ENCODE data around the gene SNED1.

SNED1 gene

GRCh38 chr2:241025639-241026038, 27.2 kb downstream of the SNED1 start:
- DNase-seq (ENCODE audit: low read depth in 1 of 2, low spot score in 1 of 2), result no peak
- TF ChIP-seq JUND (IDR thresholded peaks at IDR 0.05; ENCODE audit: low read depth), result no peak
- in situ Hi-C loops (cut with HindIII; ENCODE audit: low pct_unique_long_range_greater_than_20kb, low sequenced_read_pairs), result no loop called here

GRCh38 chr2:241029599-241030332, 31.3 kb downstream of the SNED1 start:
- no peak for TF ChIP-seq JUND (IDR thresholded peaks at IDR 0.05; ENCODE audit: low read depth)
- DNase-seq (ENCODE audit: low read depth in 1 of 2, low spot score in 1 of 2), result no peak
- in situ Hi-C loops (cut with HindIII; ENCODE audit: low pct_unique_long_range_greater_than_20kb, low sequenced_read_pairs), result no loop called here

- TF ChIP-seq JUND (IDR thresholded peaks at IDR 0.05; ENCODE audit: low read depth), result no peak
- no peak for DNase-seq (ENCODE audit: low read depth in 1 of 2, low spot score in 1 of 2)
- in situ Hi-C loops (cut with HindIII; ENCODE audit: low pct_unique_long_range_greater_than_20kb, low sequenced_read_pairs), result no loop called here
Measured at GRCh38 chr2:241030333-241030680, 31.9 kb downstream of the SNED1 start.

- no peak for DNase-seq (ENCODE audit: low read depth in 1 of 2, low spot score in 1 of 2)
- in situ Hi-C loops (cut with HindIII; ENCODE audit: low pct_unique_long_range_greater_than_20kb, low sequenced_read_pairs), result no loop called here
- TF ChIP-seq JUND (IDR thresholded peaks at IDR 0.05; ENCODE audit: low read depth), result no peak
Measured at GRCh38 chr2:241030883-241031282, 32.5 kb downstream of the SNED1 start.

GRCh38 chr2:241031436-241032165, 33.2 kb downstream of the SNED1 start:
- TF ChIP-seq JUND (IDR thresholded peaks at IDR 0.05; ENCODE audit: low read depth), result no peak
- DNase-seq (ENCODE audit: low read depth in 1 of 2, low spot score in 1 of 2), result no peak
- in situ Hi-C loops (cut with HindIII; ENCODE audit: low pct_unique_long_range_greater_than_20kb, low sequenced_read_pairs), result no loop called here

- no peak for DNase-seq (ENCODE audit: low read depth in 1 of 2, low spot score in 1 of 2)
- in situ Hi-C loops (cut with HindIII; ENCODE audit: low pct_unique_long_range_greater_than_20kb, low sequenced_read_pairs), result no loop called here
- TF ChIP-seq JUND (IDR thresholded peaks at IDR 0.05; ENCODE audit: low read depth), result no peak
Measured at GRCh38 chr2:241033336-241033987, 35.0 kb downstream of the SNED1 start.

GRCh38 chr2:241033994-241034393, 35.6 kb downstream of the SNED1 start:
- in situ Hi-C loops (cut with HindIII; ENCODE audit: low pct_unique_long_range_greater_than_20kb, low sequenced_read_pairs), result no loop called here
- DNase-seq (ENCODE audit: low read depth in 1 of 2, low spot score in 1 of 2), result no peak
- TF ChIP-seq JUND (IDR thresholded peaks at IDR 0.05; ENCODE audit: low read depth), result no peak

- no peak for TF ChIP-seq JUND (IDR thresholded peaks at IDR 0.05; ENCODE audit: low read depth)
- in situ Hi-C loops (cut with HindIII; ENCODE audit: low pct_unique_long_range_greater_than_20kb, low sequenced_read_pairs), result no loop called here
- no peak for DNase-seq (ENCODE audit: low read depth in 1 of 2, low spot score in 1 of 2)
Measured at GRCh38 chr2:241034490-241035141, 36.2 kb downstream of the SNED1 start.

GRCh38 chr2:241035142-241035817, 36.9 kb downstream of the SNED1 start:
- no peak for TF ChIP-seq JUND (IDR thresholded peaks at IDR 0.05; ENCODE audit: low read depth)
- in situ Hi-C loops (cut with HindIII; ENCODE audit: low pct_unique_long_range_greater_than_20kb, low sequenced_read_pairs), result no loop called here
- DNase-seq (ENCODE audit: low read depth in 1 of 2, low spot score in 1 of 2), result no peak

GRCh38 chr2:241035818-241036396, 37.5 kb downstream of the SNED1 start:
- no peak for TF ChIP-seq JUND (IDR thresholded peaks at IDR 0.05; ENCODE audit: low read depth)
- in situ Hi-C loops (cut with HindIII; ENCODE audit: low pct_unique_long_range_greater_than_20kb, low sequenced_read_pairs), result no loop called here
- no peak for DNase-seq (ENCODE audit: low read depth in 1 of 2, low spot score in 1 of 2)

GRCh38 chr2:241036397-241036963, 38.1 kb downstream of the SNED1 start:
- no peak for TF ChIP-seq JUND (IDR thresholded peaks at IDR 0.05; ENCODE audit: low read depth)
- in situ Hi-C loops (cut with HindIII; ENCODE audit: low pct_unique_long_range_greater_than_20kb, low sequenced_read_pairs), result no loop called here
- peak; percentile 39 to 49 for DNase-seq (ENCODE audit: low read depth in 1 of 2, low spot score in 1 of 2)
